ENCODE measurements around the gene TMEM91.

The TMEM91 gene

GRCh38 chr19:41409288-41409687 is 33.0 kb downstream of the TMEM91 start:
- DNase-seq (ENCODE audit: low read depth in 2 of 2, low spot score in 1 of 2): no peak

GRCh38 chr19:41410336-41411054 is 34.2 kb downstream of the TMEM91 start:
- DNase-seq (ENCODE audit: low read depth in 2 of 2, low spot score in 1 of 2): no peak

- DNase-seq (ENCODE audit: low read depth in 2 of 2, low spot score in 1 of 2): no peak
Observed at GRCh38 chr19:41411100-41411967, 35.0 kb downstream of the TMEM91 start.

DNA sequence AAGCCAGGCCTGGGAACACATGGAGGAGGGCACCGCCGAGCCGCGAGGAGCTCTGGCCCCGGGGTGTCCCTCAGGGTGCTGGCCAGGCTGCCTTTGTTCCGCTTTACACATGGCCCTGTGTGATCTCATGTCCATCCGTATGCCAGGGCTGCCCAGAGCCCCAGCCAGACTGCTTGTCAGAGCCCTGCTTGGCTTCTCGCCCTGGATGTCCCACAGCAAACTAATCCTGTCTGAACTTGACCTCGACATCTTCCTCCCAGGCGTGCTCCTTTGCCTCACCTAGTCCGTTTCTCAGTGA is 35.6 kb downstream of the TMEM91 start:
- DNase-seq (ENCODE audit: low read depth in 2 of 2, low spot score in 1 of 2): no peak

DNA sequence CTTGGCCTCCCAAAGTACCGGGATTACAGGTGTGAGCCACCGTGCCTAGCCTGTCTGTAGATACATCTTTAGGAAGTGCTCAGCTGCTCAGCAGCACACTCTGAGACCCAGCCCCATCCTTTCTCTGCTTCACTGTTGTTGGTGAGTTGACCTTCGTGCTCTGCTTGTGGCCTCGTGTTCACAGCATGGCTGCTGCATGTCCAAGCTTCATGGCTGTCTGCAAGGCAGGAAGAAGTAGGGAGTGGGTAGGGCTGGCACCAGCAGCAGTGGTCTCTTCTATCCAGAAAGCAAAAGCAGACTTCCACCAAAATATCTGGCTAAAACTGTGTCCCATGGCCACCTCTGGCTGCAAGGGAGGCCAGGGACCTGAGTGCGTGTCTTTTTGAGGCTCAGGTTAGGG is 36.6 kb downstream of the TMEM91 start:
- no peak for DNase-seq (ENCODE audit: low read depth in 2 of 2, low spot score in 1 of 2)

DNA sequence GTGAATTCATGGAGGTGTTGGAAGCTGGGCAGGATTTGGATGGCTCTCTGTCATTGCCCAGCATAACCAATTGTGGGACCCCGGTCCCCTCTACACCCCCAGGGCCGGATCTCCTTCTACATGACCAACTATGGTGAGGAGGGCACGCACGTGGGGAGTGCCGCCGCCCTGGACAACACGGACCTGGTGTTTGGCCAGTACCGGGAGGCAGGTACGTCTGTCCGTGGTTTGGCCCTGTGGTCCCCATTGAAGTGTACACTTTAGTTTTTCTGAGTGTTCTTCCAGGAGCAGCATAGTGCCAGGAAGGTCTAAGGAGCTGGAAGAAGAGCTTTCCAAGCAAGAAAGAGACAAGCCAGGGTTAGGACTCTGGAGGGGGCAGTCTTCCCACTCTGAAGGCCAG is 37.6 kb downstream of the TMEM91 start:
- no peak for DNase-seq (ENCODE audit: low read depth in 2 of 2, low spot score in 1 of 2)

DNA sequence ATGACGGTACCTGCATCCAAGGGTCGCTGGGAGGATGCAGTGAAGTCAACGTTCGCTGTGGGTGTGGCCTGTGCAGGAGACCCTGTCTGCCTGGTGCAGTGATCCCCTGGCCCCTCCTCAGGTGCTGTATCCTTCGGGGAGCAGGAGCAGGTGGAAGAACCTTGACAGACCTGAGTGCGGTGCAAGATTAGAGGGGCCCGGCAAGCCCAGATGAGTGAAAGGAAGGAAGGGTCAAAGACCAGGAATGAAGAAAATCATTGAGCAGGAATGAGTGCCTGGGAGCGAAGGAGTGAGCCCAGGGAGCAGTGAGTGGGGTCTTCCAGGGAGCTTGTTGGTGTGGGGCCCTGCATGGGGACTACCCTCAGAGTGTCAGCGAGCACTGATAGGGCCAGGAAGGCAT is 38.1 kb downstream of the TMEM91 start:
- no peak for DNase-seq (ENCODE audit: low read depth in 2 of 2, low spot score in 1 of 2)

GRCh38 chr19:41415154-41415571 is 38.8 kb downstream of the TMEM91 start:
- DNase-seq (ENCODE audit: low read depth in 2 of 2, low spot score in 1 of 2): no peak

DNA sequence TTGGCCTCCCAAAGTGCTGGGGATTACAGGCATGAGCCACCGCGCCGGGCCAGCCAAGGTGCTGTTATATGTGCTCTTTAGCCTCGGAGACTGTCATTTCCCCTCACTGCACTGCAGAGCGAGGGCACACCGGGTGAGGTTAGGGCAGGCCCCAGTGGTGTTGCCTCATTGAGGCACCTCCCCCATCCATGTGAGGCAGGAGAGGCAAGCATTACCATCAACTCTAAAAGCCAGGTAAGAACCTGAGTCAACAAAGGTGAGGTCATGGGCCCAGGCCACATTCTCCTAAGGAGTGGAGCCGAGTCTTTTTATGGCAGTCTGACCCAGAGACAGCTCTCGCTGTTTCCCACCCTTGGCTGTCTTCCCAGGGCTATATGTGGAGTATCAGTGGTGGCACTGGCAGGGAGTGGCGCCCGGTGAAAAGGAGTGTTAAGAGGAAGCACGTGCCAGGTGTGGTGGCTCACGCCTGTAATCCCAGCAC is 39.9 kb downstream of the TMEM91 start:
- DNase-seq (ENCODE audit: low read depth in 2 of 2, low spot score in 1 of 2): no peak

- DNase-seq (ENCODE audit: low read depth in 2 of 2, low spot score in 1 of 2): no peak
Observed at GRCh38 chr19:41420101-41420880, 44.0 kb downstream of the TMEM91 start.

- DNase-seq (ENCODE audit: low read depth in 2 of 2, low spot score in 1 of 2): no peak
Observed at GRCh38 chr19:41421314-41421713, 45.0 kb downstream of the TMEM91 start.

DNA sequence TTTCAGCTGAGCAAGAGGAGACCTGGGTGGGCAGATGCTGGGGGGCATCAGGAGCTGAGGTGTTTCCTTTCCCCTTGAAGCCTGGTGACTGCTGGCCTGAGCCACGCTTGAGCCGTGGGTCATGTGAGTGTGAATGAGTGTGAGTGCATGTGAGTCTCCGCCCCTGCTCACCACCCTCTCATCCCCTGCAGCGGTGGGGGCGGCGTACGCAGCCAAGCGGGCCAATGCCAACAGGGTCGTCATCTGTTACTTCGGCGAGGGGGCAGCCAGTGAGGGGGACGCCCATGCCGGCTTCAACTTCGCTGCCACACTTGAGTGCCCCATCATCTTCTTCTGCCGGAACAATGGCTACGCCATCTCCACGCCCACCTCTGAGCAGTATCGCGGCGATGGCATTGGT is 45.6 kb downstream of the TMEM91 start:
- DNase-seq (ENCODE audit: low read depth in 2 of 2, low spot score in 1 of 2): no peak

DNA sequence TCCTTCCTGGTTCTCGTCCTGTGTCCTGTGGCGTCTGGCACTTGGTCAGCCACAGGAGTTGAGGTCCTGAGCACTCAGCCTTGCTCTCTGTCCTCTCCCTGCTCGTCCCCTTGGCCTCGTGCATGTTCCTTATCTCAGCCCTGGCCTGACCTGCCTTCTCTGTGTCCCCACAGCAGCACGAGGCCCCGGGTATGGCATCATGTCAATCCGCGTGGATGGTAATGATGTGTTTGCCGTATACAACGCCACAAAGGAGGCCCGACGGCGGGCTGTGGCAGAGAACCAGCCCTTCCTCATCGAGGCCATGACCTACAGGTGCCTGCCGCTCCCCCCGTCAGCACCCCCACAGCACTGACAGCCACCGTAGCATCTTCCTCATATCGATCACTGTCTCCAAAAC is 46.1 kb downstream of the TMEM91 start:
- no peak for DNase-seq (ENCODE audit: low read depth in 2 of 2, low spot score in 1 of 2)

- no peak for DNase-seq (ENCODE audit: low read depth in 2 of 2, low spot score in 1 of 2)
Observed at GRCh38 chr19:41422955-41423354, 46.6 kb downstream of the TMEM91 start.

DNA sequence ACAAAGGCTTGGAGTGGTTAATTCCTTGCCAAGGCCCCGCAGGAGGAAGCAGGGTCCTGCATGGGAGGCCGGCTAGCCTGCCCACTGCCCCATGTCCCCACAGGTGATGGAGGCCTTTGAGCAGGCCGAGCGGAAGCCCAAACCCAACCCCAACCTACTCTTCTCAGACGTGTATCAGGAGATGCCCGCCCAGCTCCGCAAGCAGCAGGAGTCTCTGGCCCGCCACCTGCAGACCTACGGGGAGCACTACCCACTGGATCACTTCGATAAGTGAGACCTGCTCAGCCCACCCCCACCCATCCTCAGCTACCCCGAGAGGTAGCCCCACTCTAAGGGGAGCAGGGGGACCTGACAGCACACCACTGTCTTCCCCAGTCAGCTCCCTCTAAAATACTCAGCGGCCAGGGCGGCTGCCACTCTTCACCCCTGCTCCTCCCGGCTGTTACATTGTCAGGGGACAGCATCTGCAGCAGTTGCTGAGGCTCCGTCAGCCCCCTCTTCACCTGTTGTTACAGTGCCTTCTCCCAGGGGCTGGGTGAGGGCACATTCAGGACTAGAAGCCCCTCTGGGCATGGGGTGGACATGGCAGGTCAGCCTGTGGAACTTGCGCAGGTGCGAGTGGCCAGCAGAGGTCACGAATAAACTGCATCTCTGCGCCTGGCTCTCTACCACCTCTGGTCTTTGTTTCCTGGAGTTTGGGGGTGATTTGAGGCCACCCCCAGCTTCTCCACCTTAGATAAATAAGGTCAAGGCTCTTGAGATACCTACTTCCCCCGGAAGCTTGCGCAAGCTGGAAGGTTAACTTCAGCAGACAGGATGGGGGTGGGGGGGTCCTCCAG is 48.2 kb downstream of the TMEM91 start:
- DNase-seq (ENCODE audit: low read depth in 2 of 2, low spot score in 1 of 2): no peak

- no peak for DNase-seq (ENCODE audit: low read depth in 2 of 2, low spot score in 1 of 2)
Observed at GRCh38 chr19:41425174-41426115, 49.1 kb downstream of the TMEM91 start.

GRCh38 chr19:41426116-41426841 is 49.9 kb downstream of the TMEM91 start:
- DNase-seq (ENCODE audit: low read depth in 2 of 2, low spot score in 1 of 2): no peak

- no peak for DNase-seq (ENCODE audit: low read depth in 2 of 2, low spot score in 1 of 2)
Observed at GRCh38 chr19:41426952-41427646, 50.8 kb downstream of the TMEM91 start, which contains the start of gene B3GNT8. TSS of gene B3GNT8 (minus strand) at chr19:41427374. CDS start at chr19:41426778, 596 bp downstream.
